BLaER1 treated with 17β-estradiol and CSF1 and Interleukin-3, amounts not matched to agents 10 nM and 100 nM (cell line): Measurements from ENCODE around the gene ATF5.
"Not testable (repeated sequence)": the region's sequence is repeated elsewhere in the genome, so short reads cannot be mapped to it uniquely, and the experiment has no call there.

Experiments
- H3K27ac ChIP-seq, 11 experiments: shearing (Covaris generic); formaldehyde crosslinking; 2 replicates each; pipeline ENCODE4 v1.8.1; 2022
- H3K27me3 ChIP-seq, 11 experiments: shearing (Covaris generic); formaldehyde crosslinking; 2 replicates each; pipeline ENCODE4 v1.8.1; 2022
- H3K36me3 ChIP-seq, 11 experiments: shearing (Covaris generic); formaldehyde crosslinking; 2 replicates each; pipeline ENCODE4 v1.8.1; 2022
- H3K4me1 ChIP-seq, 10 experiments: shearing (Covaris generic); formaldehyde crosslinking; 2 replicates each; pipeline ENCODE4 v1.8.1; 2022
- H3K4me2 ChIP-seq, 11 experiments: shearing (Covaris generic); formaldehyde crosslinking; 2 replicates each; pipeline ENCODE4 v1.8.1; 2022
- H3K4me3 ChIP-seq, 10 experiments: shearing (Covaris generic); formaldehyde crosslinking; 2 replicates each; pipeline ENCODE4 v1.8.1; 2022
- H3K9ac ChIP-seq, 11 experiments: shearing (Covaris generic); formaldehyde crosslinking; 2 replicates each; pipeline ENCODE4 v1.8.1; 2022
- H3K9me3 ChIP-seq, 11 experiments: shearing (Covaris generic); formaldehyde crosslinking; replicated peaks in 1 of 11; 2 replicates each; pipeline ENCODE4 v1.8.1; 2022
- H4K20me1 ChIP-seq, 11 experiments: shearing (Covaris generic); formaldehyde crosslinking; 2 replicates each; pipeline ENCODE4 v1.8.1; 2022
- Cebpa-rat ChIP-seq, 11 experiments: shearing (Covaris generic); IDR thresholded peaks; 2 replicates each; pipeline ENCODE4 v1.8.1; 2022

The ATF5 gene

DNA sequence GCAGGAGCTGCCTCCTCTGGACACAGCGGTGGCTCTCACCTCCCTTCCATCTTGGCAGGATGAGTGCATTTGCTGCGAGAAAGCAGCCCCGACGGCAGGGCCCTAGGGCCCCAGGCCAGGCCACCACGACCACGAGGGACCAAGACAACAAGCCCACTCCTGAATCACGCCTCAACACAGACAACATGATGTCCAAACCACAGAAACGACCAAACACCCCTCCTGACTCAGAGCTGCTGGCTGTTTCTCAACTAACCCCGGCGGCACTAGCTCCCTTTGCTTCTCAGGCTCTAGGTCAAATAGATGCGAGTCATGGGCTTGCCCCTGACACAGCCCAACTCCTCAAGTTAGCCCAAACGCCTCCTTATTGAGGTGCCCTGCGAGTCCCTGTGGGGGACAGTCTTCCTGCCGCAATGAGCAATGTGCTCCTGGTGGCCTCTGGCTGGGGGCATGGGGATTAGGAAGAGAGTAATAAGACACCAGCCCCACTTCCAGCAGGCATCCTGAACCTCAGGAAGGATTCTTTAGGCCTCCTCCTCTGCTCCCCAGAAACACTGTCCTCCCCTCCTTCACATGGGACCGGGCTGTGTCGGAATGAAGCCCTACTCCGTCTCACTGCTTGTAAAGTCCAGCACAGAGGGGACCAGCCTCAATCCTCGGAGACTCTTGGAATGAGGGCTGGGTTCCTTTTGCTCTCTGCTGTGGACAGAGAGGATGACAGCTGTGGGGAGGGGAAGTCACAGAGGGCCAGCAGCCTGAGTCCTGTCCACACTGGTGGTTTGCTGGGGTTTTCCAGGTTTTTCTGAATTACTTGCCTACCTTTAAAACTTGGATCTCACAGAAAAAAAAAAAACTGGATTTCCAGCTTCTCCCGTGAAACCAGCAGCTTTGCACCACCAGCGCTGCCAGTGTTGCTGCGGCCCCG is 6.9 kb upstream of the ATF5 start:
- Histone ChIP-seq H3K27me3 (no peaks in the 10 kb centered on the region), H4K20me1 (peaks cover 79 to 100% (median 98%) of the 10 kb centered on the region in 11 experiments), H3K36me3 (peaks cover 83 to 98% (median 94%) of the 10 kb centered on the region in 11 experiments), H3K4me2 (peak overlapping the region; percentile 89 to 99 (median 95)), H3K9me3 (no peaks in the 10 kb centered on the region), H3K4me1 (peaks cover 76 to 97% (median 88%) of the 10 kb centered on the region in 10 experiments), H3K27ac (peak overlapping the region; percentile 28 to 83 (median 60); a peak in 20 of 22 replicates), H3K9ac (peak overlapping the region; percentile 49 to 79 (median 62); a peak in 20 of 22 replicates), H3K4me3 (no peak overlapping the region)
- TF ChIP-seq Cebpa-rat (IDR thresholded peaks at IDR 0.05) = no peak

GRCh38 chr19:49923055-49924003 is 5.7 kb upstream of the ATF5 start:
- peaks cover 76 to 96% (median 89%) of the 10 kb centered on the region in 10 experiments for H3K4me1 ChIP-seq
- peak overlapping the region; percentile 50 to 79 (median 62); a peak in 21 of 22 replicates for H3K9ac ChIP-seq
- peak overlapping the region in 3 of 10 experiments; percentile 29 to 44 (median 34); a peak in 4 of 20 replicates for H3K4me3 ChIP-seq
- H3K27ac ChIP-seq = peak overlapping the region; percentile 49 to 83 (median 60); a peak in 20 of 22 replicates
- no peak for TF ChIP-seq Cebpa-rat (IDR thresholded peaks at IDR 0.05)
- peaks cover 77 to 96% (median 92%) of the 10 kb centered on the region in 11 experiments for H3K36me3 ChIP-seq
- H3K9me3 ChIP-seq = no peaks in the 10 kb centered on the region
- H3K4me2 ChIP-seq = peak overlapping the region; percentile 89 to 99 (median 95)
- no peaks in the 10 kb centered on the region for H3K27me3 ChIP-seq
- peaks cover 68 to 100% (median 97%) of the 10 kb centered on the region in 11 experiments for H4K20me1 ChIP-seq

DNA sequence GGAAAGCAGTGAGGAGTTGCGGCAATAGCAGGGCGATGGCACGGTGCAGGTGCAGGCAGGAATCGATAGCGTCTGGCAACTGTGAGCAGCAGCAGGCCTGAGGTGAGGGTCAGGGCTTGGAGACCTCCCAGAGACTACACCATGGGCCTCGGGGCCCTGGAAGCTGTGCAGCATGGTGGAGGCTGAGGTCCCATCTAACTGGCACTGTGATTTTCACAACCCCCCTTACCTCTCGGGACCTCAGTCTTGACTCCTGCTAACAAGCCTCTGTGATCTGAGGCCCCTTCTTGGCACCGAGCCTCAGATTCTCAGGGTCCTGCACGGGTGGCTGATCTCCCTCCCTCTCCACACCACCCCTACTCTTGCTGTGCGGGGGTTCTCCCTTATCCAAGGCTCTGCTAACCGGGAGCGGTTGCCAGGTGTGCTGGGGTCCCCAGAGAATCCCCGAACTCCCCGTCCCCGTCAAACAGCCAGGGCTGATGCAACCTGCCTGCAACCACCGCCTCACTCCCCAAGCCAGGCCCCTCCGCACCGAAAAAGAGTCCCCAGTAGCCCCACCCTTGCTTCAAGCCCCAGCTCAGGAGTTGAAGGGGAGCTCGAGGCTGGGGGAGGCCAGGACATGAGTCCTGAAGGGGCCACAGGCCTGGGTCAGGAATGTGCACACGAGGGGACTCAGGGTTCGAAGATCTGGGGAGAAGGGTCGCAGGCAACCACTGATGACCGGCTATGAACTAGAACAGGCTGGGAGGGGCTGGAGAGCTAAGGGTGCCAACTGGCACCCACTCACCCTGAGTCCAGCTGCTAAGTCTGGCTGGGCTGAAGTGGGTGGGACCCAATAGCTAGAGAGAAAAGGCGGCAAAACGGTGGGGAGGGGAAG is 4.8 kb upstream of the ATF5 start:
- peak in 2 of 11 experiments; percentile 34 to 73; a peak in 2 of 22 replicates for TF ChIP-seq Cebpa-rat (IDR thresholded peaks at IDR 0.05)
- Histone ChIP-seq H3K36me3 (peaks cover 72 to 89% (median 86%) of the 10 kb centered on the region in 11 experiments), H3K27me3 (no peaks in the 10 kb centered on the region), H3K4me1 (peaks cover 75 to 90% (median 86%) of the 10 kb centered on the region in 10 experiments), H3K4me2 (peak overlapping the region; percentile 89 to 99 (median 95)), H4K20me1 (peaks cover 61 to 92% (median 89%) of the 10 kb centered on the region in 11 experiments), H3K27ac (peak overlapping the region; percentile 49 to 83 (median 60); a peak in 20 of 22 replicates), H3K9me3 (no peaks in the 10 kb centered on the region), H3K4me3 (peak overlapping the region; percentile 29 to 51 (median 38); a peak in 19 of 20 replicates), H3K9ac (peak overlapping the region; percentile 49 to 79 (median 62))

- peak overlapping the region; percentile 89 to 99 (median 95) for H3K4me2 ChIP-seq
- H3K4me3 ChIP-seq = peak overlapping the region; percentile 29 to 51 (median 38); a peak in 17 of 20 replicates
Measured at GRCh38 chr19:49924881-49925210, 4.2 kb upstream of the ATF5 start.

DNA sequence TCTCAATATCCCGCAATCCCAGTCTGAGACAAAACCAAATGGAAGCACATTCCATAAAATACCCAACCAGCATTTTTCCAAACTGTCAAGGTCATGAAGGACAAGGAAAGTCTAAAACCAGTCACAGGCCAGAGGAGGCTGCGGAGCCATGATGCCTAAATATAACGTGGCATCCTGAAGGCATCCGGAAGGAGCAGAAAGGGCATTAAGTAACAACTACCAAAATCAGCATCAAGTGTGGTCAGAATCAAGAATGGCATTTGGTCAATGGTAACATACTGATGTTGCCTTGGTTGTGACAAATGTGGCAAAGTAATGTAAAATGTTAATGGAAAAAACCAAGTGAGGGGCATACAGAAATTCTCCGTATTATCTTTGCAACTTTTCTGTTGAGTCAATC is 3.5 kb upstream of the ATF5 start:
- peaks cover 79 to 83% (median 82%) of the 10 kb centered on the region in 10 experiments for H3K4me1 ChIP-seq

More at GRCh38 chr19:49924881-49925210, 4.2 kb upstream of the ATF5 start:
- H3K36me3 ChIP-seq = peaks cover 70 to 83% (median 80%) of the 10 kb centered on the region in 11 experiments
- H4K20me1 ChIP-seq = peaks cover 55 to 86% (median 83%) of the 10 kb centered on the region in 11 experiments; a peak in 21 of 22 replicates
- peak overlapping the region; percentile 49 to 83 (median 60); a peak in 19 of 22 replicates for H3K27ac ChIP-seq
- not testable (repeated sequence) for H3K27me3 ChIP-seq, H3K9me3 ChIP-seq
- H3K4me1 ChIP-seq = peaks cover 75 to 84% (median 83%) of the 10 kb centered on the region in 10 experiments
- peak overlapping the region; percentile 49 to 79 (median 62) for H3K9ac ChIP-seq

DNA sequence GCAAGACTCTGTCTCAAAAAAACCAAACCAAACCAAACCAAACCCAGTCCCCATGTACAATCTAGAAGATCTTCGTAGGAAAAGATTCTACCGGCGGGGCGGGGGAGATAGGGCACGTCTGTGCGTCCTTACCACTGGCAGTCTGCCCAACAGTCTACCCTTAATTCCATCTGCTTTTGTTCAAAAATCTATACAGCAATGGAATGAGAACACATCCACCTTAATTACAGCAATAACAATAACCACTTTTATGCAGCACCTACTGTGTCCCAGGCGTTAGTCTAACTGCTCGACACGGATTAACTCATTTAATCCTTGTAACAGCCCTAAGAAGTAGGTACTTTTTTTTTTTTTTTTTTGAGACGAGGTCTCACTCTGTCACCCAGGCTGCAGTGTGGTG is 2.5 kb upstream of the ATF5 start:
- peaks cover 66 to 79% (median 75%) of the 10 kb centered on the region in 11 experiments for H3K36me3 ChIP-seq
- TF ChIP-seq Cebpa-rat (IDR thresholded peaks at IDR 0.05) = no peak
- H3K4me3 ChIP-seq = peak overlapping the region in 9 of 10 experiments; percentile 75 to 98 (median 84); a peak in 10 of 20 replicates
- peaks cover 80 to 83% (median 82%) of the 10 kb centered on the region in 10 experiments for H3K4me1 ChIP-seq
- peak overlapping the region in 3 of 11 experiments; percentile 95 to 99 (median 97); a peak in 4 of 22 replicates for H3K27ac ChIP-seq
- H3K27me3 ChIP-seq = no peaks in the 10 kb centered on the region
- peak overlapping the region; percentile 89 to 99 (median 95) for H3K4me2 ChIP-seq
- peaks cover 54 to 82% (median 76%) of the 10 kb centered on the region in 11 experiments; a peak in 21 of 22 replicates for H4K20me1 ChIP-seq
- H3K9ac ChIP-seq = peak overlapping the region in 10 of 11 experiments; percentile 94 to 100 (median 98); a peak in 13 of 22 replicates
- H3K9me3 ChIP-seq = no peaks in the 10 kb centered on the region; a peak in 1 of 22 replicates

More for the DNA sequence above, 3.5 kb upstream of the ATF5 start:
- peaks cover 54 to 82% (median 79%) of the 10 kb centered on the region in 11 experiments; a peak in 21 of 22 replicates for H4K20me1 ChIP-seq
- no peaks in the 10 kb centered on the region for H3K27me3 ChIP-seq
- H3K4me3 ChIP-seq = peak overlapping the region in 6 of 10 experiments; percentile 3 to 51 (median 42); a peak in 3 of 20 replicates
- no peaks in the 10 kb centered on the region; a peak in 1 of 22 replicates for H3K9me3 ChIP-seq
- H3K4me2 ChIP-seq = peak overlapping the region; percentile 89 to 99 (median 95)
- peak overlapping the region in 5 of 11 experiments; percentile 14 to 83 (median 75); a peak in 4 of 22 replicates for H3K27ac ChIP-seq
- peaks cover 66 to 79% (median 75%) of the 10 kb centered on the region in 11 experiments for H3K36me3 ChIP-seq
- no peak for TF ChIP-seq Cebpa-rat (IDR thresholded peaks at IDR 0.05)
- peak overlapping the region in 8 of 11 experiments; percentile 31 to 79 (median 69); a peak in 12 of 22 replicates for H3K9ac ChIP-seq

DNA sequence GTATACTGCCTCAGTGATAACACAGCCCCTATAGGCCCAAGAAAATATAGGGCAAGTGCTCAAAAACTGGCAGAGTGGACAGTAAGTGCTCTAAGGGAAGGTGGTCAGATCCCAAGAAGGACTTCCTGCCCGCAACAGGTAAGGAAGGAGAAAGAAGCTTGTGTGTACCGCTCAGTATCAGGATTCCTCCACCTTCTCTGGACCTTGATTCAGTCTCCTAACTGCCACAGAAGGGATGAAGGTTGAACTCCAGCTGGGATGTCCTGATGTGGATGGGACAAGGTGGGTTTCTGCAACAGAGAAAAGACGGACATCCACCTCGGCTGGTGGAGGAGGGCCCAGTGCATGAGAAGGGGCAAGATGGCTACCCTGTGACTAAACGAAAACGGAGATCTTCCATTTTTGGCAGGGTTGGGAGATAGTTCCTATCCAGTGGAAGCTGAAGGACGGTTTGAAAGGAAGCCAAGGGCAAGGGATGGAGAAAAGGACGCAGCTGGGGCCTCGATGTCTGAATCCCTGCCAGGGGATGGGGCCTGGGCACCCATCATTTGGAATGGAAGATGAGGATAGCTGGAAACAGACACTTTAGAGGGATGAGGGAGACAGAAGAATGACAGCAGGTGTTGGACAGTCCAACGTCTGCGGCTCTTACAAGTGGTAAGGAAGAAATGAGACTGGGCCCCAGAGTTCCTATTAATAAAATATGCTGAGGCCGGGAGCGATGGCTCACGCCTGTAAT is 1.3 kb upstream of the ATF5 start:
- Histone ChIP-seq H3K27me3 (no peaks in the 10 kb centered on the region), H3K27ac (peak overlapping the region; percentile 95 to 100 (median 98); a peak in 21 of 22 replicates), H3K4me1 (peaks cover 71 to 80% (median 78%) of the 10 kb centered on the region in 10 experiments), H3K36me3 (peaks cover 63 to 77% (median 71%) of the 10 kb centered on the region in 11 experiments), H3K9ac (peak overlapping the region; percentile 93 to 100 (median 97)), H3K9me3 (no peaks in the 10 kb centered on the region; a peak in 1 of 22 replicates), H3K4me2 (peak overlapping the region; percentile 89 to 99 (median 95)), H4K20me1 (peaks cover 51 to 80% (median 65%) of the 10 kb centered on the region in 11 experiments; a peak in 21 of 22 replicates), H3K4me3 (peak overlapping the region; percentile 75 to 98 (median 84))
- TF ChIP-seq Cebpa-rat (IDR thresholded peaks at IDR 0.05) = no peak
